ENCODE measurements around the gene CALCOCO1.

- TF ChIP-seq, protein P1, sequence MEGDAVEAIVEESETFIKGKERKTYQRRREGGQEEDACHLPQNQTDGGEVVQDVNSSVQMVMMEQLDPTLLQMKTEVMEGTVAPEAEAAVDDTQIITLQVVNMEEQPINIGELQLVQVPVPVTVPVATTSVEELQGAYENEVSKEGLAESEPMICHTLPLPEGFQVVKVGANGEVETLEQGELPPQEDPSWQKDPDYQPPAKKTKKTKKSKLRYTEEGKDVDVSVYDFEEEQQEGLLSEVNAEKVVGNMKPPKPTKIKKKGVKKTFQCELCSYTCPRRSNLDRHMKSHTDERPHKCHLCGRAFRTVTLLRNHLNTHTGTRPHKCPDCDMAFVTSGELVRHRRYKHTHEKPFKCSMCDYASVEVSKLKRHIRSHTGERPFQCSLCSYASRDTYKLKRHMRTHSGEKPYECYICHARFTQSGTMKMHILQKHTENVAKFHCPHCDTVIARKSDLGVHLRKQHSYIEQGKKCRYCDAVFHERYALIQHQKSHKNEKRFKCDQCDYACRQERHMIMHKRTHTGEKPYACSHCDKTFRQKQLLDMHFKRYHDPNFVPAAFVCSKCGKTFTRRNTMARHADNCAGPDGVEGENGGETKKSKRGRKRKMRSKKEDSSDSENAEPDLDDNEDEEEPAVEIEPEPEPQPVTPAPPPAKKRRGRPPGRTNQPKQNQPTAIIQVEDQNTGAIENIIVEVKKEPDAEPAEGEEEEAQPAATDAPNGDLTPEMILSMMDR (conservative IDR thresholded peaks at IDR 0.05; ENCODE audit: low read length): no peak
- TF ChIP-seq EZH2phosphoT487 (IDR thresholded peaks at IDR 0.05; ENCODE audit: borderline replicate concordance): no peak
Measured at GRCh38 chr12:53736592-53736991, 9.3 kb upstream of the CALCOCO1 start.
